ENCODE results near the gene DNAJC19.
A peak's percentile ranks its signal among the peaks of the same experiment; 100 is the strongest.
"Not testable (repeated sequence)": the region's sequence is repeated elsewhere in the genome, so short reads cannot be mapped to it uniquely, and the experiment has no call there.

The DNAJC19 gene

DNA sequence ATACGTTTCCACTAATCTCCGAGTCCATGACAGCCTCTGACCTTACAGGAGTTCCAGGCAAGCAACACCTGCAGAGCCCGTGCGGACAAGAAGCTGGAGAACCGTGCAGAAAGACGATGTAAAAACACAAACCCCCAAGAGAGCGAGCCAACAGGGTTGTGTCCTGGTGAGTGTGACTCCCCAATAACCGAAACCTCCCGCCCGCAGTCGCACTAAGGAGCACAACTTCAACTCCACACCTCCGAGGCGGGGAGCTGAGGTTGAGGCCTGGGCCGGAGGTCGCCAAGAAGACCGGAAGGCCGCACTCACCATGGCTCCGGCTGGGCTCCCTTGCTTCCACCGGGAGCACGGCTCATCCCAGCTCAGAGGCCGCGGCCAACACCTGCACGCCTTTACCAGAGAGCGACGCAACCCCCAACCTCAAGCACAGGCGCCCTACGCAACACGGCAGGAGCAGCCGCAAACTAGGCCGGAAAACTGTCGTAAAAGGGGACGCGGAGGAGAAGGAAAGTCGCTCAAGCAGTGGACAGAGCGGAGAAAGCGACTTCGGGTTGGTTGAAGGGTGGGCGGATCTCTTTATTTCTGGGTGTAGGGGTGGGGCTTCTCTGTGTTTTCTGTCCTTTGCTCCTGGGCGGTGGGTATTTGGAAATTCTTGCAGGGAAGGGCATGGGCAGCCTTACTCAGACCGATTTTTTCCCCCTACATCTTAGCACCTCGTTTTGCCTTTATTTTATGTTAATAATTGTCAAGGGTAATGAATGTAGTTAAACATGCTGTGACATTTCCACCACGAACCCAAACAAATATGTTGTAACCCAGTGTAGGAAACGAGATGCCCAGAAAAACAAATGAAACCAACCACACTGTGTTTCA, at the start of gene DNAJC19:
DNAJC19 (minus strand) TSS at position 446 of the 873 bp plus-strand sequence; CDS start at position 312, 134 bp downstream.
- DNase-seq (ENCODE audit: low read depth), result peak; percentile 98

DNA sequence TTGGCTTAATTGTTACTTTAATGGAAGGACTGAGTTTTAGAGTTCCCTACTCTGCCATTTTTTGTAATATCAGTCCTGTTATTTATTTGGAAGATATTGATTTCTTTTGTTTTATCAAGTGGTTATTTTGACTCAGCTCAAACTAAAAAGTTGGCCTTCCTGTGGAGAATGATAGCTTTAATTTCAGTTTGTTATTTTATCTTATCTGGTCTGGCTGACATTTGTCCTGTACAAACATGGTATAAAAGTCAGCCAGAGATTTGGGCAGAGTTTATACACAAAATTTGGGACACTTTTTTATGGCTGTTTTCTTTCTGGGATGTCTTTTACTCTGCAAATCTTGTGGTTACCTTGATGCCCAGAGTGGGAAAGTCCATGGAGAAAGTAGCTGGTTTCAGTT, 41.4 kb upstream of the DNAJC19 start:
- DNase-seq (ENCODE audit: low read depth), result no peak

DNA sequence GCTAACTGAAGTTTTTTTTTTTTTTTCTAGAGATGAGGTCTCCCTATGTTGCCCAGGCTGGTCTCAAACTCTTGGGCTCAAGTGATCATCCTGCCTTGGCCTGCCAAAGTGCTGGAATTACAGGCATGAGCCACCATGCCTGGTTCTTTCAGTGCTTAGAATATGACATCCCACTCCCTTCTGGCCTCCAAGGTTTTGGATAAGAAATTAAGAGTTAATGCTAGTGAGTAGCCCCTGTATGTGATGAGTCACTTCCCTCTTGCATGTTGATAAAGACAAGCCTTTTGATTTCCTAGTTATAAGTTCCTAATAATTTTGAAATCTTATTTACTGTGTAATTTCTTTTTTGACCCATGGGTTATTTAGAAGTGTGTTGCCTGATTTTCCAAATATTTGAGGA, 35.7 kb upstream of the DNAJC19 start:
- no peak for DNase-seq (ENCODE audit: low read depth)

DNA sequence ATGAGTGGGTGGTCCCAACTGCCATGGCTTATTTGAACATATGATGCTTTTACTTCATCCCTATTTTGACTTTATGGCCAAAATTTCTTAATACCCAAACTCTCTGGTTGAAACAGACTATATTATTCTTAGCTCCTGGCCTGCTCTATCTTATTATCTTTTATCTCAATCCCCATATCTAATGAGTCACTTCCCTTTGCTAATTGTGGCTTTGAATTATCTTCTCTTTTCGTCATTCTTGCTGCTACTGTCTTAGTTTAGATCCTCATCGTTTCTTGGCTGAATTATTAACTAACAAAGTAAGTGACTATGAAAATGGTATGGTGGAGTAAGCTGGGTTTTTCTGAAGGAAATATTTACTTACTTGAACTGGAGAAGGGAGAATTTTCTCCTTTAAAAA, 28.2 kb upstream of the DNAJC19 start:
- peak; percentile 63 for DNase-seq (ENCODE audit: low read depth)

DNA sequence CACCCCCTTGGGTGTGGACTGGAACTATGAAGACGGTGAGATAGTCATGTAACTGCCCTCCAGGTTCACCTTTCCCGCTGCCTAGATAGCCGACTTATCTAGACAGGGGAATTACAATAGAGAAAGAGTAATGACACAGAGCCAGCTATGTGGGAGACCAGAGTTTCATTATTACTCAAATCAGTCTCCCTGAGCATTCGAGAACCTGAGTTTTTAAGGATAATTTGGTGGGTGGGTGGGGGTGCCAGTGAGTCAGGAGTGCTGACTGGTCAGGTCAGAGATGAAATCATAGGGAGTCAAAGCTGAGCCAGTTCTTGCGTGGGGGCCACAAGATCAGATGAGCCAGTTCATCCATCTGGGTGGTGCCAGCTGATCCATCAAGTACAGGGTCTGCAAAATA, 19.7 kb upstream of the DNAJC19 start:
- DNase-seq (ENCODE audit: low read depth), result peak; percentile 26

DNA sequence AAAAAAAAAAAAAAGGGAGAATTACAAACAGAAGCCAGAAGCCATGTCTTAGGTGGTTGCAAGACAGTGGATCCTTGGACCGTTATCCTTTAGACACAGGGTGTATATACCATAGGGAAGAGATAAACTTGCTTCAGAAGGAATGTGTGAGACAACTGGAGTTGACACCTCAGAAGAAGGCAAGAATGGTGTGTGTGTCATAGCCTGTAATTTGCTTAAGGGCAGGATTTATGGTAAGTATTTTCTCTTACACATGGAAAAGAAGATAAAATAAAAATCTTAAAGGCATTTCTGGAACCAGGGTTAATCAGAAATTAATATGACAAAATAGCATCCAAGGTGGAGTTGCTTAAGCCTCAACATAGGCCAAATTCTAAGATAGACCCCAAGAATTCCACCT, 19.3 kb upstream of the DNAJC19 start:
- DNase-seq (ENCODE audit: low read depth), result no peak

DNA sequence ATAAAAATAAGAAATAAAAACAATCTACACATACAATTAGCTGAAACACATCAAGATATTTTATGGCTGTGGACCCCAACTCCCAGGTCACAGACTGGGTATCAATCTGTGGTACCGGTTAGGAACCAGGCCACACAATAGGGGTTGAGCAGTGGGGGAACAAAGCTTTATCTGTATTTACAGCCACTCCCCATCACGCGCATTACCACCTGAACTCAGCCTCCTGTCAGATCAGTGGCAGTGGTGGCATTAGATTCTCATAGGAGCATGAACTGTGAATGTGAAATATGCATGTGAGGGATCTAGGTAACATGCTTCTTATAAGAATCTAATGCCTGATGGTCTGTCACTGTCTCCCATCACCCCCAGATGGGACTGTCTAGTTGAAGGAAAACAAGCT, 17.7 kb upstream of the DNAJC19 start:
- DNase-seq (ENCODE audit: low read depth), result no peak

DNA sequence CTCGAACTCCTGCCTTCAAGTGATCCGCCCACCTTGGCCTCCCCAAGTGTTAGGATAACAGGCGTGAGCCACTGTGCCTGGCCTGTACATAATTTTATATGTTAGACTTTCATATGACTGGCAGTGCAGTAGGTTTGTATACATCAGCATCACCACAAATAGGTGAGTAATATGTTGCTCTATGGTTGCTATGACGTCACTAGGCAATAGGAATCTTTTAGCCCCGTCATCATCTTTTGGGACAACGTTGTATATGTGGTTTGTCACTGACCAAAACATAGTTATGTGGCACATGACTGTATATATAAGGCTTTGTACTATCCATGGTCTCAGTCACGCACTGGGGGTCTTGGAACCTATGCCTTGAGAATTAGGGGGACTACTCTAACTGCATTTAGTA, 17.0 kb upstream of the DNAJC19 start:
- no peak for DNase-seq (ENCODE audit: low read depth)

DNA sequence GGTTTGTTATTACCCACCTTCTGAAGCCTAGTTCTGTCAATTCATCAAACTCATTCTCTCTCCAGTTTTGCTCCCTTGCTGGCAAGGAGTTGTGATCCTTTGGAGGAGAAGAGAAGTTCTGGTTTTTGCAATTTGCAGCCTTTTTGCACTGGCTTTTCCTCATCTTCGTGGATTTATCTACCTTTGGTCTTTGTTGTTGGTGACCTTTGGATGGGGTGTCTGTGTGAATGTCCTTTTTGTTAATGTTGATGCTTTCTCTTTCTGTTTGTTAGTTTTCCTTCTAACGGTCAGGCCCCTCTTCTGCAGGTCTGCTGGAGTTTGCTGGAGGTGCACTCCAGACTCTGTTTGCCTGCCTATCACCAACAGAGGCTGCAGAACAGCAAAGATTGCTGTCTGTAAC, 13.9 kb upstream of the DNAJC19 start:
- DNase-seq (ENCODE audit: low read depth), result not testable (repeated sequence)

DNA sequence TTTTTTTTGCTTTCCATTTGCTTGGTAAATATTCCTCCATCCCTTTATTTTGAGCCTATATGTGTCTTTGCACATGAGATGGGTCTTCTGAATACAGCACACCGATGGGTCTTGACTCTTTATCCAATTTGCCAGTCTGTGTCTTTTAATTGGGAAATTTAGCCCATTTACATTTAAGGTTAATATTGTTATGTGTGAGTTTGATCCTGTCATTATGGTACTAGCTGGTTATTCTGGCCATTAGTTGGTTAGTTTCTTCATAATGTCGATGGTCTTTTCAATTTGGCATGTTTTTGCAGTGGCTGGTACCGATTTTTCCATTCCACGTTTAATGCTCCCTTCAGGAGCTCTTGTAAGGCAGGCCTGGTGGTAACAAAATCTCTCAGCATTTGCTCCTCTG, 12.8 kb upstream of the DNAJC19 start:
- not testable (repeated sequence) for DNase-seq (ENCODE audit: low read depth)

DNA sequence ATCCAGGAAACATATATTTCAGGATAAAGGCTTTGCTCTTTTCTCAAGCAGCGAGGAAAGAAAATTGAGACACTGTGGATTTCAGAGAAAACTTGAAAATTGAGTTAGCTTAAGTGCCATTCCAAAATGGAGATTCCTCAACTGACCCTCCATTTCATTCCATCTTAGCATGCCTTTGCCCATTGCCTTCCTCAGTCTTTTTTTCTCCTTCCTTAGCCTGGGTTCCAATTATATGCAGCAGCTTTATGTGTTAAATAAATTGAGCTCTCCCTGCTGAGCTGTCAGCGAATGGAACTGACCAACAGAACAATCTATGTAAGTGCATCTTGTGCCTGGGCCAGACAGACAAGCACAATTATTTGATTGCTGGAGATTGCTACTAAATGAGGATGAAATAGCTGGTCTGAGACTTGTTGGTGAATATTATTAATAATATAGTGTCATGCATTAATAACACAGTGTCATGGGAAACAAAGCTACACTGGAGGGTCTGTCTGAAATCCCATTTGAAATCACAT, 6.9 kb upstream of the DNAJC19 start:
- no peak for DNase-seq (ENCODE audit: low read depth)

DNA sequence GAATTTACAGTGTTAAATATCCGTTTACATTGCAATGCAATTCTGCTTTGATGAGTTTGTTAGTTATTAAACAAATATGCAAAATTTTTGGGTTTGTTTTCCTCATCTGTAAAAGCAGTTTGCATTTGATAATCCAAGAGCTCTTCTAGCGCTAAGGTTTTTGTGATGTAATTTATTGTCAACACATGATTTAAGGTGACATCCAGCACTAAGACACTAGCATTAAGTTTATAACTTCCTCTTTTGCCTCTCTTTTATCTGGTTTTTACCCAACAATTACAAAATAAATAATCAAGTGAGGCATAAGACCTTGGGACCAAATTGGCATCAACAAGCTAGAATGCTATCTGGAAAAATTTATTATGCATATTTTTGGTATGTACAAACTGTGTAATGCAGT, 969 bp upstream of the DNAJC19 start:
- no peak for DNase-seq (ENCODE audit: low read depth)

DNA sequence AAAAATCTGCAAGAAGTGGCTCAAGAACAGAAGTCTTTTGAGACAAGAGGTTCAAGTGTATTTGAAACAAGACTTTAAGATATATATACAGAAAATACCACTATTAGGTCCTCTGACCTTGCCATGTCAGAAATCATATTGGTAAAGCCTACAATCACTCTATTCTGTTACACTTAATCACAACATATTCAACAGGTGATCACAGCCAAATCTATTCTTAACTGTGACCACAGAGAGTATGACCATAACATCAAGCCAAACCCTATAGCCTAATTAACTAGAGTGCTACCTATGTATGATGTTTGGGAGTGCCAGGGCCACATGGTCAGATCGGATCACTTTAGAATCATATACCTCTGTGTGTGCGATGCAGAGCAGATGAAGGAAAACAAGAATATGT, 2.2 kb downstream of the DNAJC19 start:
- no peak for DNase-seq (ENCODE audit: low read depth)

DNA sequence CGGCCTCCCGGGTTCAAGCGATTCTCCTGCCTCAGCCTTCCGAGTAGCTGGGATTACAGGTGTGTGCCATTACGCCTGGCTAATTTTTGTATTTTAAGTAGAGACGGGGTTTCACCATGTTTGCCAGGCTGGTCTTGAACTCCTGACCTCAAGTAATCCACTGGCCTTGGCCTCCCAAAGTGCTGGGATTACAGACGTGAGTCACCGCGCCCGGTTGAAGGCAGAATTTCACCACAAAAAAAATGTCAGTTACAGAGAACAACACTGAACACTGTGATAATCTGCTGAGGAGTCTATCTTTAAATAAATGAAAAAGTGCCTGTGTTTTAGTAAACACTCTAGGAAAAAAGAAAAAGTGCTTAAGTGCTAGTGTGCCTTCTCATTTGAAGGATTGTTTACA, 3.2 kb downstream of the DNAJC19 start:
- DNase-seq (ENCODE audit: low read depth), result peak; percentile 68

DNA sequence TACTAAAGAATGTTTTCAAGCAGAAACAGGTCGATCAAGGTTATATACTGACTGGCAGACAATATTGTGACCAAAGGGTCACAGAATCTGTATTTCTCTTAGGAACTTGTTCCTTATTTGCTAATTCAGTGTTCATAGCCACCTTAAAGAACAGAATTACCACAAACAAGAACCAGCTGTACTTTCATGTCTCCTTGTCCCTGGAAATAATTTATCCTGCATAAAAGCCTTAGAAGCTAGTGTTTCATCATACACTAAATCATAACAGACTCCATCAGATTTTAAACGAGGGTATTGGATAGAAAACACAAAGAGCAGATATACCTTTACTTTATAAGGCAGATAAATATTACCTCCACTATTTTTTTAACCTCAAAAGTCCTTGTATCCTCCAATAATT, 6.4 kb downstream of the DNAJC19 start:
- DNase-seq (ENCODE audit: low read depth), result peak; percentile 48

DNA sequence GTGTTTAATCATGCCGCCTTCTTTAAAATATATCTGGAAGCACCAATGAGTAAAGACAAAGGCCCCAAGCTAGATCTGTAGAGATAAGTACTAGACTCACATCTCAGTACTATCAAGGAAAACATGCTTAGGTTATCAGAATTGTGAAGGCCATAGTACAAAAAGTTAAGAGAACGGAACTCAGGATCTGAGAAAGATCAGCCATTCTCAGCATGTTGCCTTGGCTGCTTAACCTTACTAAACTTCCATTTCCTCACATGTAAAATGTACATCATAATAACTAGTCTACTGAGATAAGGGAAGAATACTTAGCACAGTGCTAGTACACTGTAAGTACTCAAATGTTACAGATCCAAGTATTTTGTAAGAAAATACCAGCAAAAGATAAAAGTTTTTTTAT, 7.6 kb downstream of the DNAJC19 start:
- DNase-seq (ENCODE audit: low read depth), result no peak

DNA sequence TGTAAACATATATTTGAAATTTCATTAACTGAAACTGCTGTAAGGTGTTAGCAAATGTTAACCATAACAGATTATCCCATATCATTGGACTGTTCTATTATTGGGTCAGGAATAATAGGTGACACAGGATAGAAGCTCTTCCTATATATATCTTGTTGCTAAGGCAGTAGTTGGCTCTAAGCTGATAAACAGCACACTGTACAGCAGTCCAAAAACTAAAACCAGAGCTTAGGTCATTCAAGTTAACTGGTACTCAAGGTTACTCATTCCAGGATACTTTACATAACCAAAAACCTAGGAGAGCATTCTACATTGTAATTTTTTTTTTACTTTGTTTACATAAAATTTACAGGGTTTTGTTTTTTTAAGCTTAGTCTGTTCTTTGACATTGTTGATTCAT, 8.9 kb downstream of the DNAJC19 start:
- DNase-seq (ENCODE audit: low read depth), result peak; percentile 47

DNA sequence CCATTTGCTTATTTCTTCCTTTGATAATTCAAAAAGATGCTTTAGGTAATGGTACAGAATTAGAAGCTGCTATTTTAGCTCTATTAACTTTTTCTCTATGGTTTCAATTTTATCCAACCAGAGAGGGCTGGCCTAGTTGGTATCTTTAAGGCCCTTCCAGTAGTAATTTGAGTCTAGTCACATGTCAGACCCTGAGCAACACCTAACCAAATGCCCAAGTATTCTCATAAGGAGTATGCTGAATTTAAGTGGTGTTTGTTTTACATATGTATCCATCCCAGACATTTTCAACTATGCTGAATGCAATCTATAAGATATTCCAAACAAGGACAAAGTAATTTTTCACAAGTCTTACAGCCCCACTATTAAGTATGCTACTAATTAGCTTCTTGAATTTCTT, 9.6 kb downstream of the DNAJC19 start:
- DNase-seq (ENCODE audit: low read depth), result no peak

DNA sequence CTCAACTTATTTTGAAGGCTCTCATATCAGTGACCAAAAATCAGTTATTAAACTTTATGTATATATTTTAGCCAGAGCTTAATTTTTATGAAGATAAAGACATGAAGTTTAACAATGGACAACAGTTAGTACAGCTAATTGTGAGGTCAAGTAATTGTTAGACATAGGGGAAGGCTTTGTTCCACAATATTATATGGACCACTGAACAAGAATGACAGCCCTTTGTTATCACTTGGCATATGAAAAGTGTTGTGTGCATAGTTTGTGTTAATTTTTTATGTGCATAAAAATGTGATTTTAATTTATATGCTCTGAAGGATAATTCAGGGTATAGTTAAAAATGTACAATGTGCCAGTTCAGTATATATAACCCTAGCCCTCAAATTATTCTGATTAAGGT, 12.0 kb downstream of the DNAJC19 start:
- no peak for DNase-seq (ENCODE audit: low read depth)

DNA sequence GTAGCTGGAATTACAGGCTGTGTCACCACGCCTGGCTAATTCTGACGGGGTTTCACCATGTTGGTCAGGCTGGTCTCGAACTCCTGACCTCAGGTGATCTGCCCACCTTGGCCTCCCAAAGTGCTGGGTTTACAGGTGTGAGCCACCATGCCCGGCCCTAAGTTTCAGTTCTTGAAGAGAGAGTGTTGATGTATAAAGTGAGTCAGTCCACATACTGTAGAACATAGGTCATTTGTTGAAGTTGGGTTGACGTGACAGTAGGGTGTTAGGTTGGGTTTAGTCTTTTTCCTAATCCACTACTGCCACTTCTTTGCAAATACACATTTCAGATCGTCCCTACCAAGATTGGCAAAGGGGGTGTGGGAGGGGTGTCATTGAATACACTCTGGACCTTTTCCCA, 15.2 kb downstream of the DNAJC19 start:
- DNase-seq (ENCODE audit: low read depth), result no peak

DNA sequence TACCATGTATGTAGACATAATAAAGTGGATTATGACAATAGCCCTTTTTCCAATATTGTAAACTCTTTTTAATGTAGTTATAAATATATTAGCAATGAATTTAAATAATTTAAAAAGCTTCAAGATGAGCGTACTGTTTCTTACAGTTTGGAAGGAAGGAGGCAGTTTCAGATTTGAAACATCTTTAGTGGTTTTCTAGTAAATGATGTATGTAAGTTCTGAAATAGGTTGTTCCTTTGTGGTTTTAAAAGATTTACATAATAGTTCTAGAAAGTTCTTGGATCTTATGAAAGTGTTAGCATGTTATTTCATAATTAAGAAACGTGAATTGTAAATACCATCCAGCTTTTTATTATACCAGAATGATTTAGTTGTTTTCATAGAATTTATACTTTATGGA, 16.0 kb downstream of the DNAJC19 start:
- no peak for DNase-seq (ENCODE audit: low read depth)

DNA sequence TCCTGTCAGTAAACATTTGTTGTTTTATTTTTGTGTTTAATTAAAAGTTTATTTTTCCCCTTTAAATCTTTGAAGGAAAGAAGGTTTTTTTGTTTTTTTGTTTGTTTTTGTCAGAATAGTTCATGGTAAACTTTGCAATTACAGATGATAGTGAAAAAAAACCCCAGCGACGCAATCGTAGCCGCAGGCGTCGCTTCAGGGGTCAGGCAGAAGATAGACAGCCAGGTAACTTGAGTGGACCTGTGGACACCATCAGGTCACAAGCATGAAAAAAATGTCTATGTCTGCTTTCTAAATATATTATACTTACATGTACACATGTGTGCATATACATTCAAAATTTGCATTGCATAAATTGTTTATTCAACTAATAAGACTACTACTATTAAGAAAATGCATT, 18.6 kb downstream of the DNAJC19 start:
- no peak for DNase-seq (ENCODE audit: low read depth)

DNA sequence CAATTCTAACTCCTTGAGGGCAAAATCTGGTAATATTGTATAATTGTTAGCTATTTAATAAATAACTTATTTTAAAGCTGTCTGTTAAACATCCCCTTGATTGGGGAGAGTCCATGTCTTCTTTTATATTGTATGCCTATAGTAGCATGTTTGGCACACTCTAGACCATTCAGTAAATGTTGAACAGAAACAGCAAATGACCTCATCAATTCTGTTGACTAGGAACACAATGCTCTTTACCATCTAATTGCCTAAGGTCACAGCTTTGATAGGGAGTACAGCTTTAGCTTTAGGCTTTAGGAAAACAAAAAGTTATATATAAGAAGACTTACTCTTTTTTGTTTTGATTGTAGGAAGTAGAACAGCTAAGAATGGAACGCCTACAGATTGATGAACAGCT, 27.0 kb downstream of the DNAJC19 start:
- DNase-seq (ENCODE audit: low read depth), result no peak

DNA sequence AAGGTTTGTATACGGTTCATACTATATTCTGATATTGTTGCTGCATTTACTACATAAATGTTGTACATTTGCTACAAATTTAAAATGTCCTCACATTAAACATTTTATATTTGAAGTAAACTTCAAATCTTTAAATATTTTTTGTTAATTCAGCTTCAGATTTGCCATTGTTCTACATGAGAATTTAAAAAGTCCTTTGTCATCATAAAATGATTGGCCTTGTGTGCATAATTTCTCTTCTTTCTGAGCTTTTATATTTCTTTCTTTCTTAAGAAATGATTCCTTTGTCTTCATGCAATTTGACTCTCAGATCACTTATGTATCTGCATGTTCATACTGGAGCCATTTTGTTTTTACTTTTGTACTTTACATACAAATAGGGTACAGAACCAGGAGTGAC, 28.0 kb downstream of the DNAJC19 start:
- no peak for DNase-seq (ENCODE audit: low read depth)
